Forelimb muscle (tissue), 1 donor: ENCODE measurements around the gene ITGAE. TPM values are rescaled to one million over a fixed set of nuclear protein-coding genes. Genes with fewer than 3 reads are reported as not detected.

Experiments used
- DNase-seq: peaks from one replicate; pipeline ENCODE4 v3.0.0-alpha.2; 2013; ENCODE audit warnings: low read depth
- polyA plus RNA-seq: library from polyadenylated mRNA; unstranded; fragments of 120-200 nt; gene quantifications from one replicate; pipeline ENCODE4 v1.2.1, GENCODE V29; 2013; ENCODE audit not compliant: insufficient read length

Gene ITGAE
- polyA plus RNA-seq, 1 donor: 32.7 TPM

- no peak for DNase-seq
These were observed 105.8 kb downstream of the ITGAE start for GRCh38 chr17:3695129-3695722.

- no peak for DNase-seq
These were observed 107.2 kb downstream of the ITGAE start for GRCh38 chr17:3693829-3694231.

- no peak for DNase-seq
These were observed 107.8 kb downstream of the ITGAE start for GRCh38 chr17:3693141-3693540.

- no peak for DNase-seq
These were observed 108.6 kb downstream of the ITGAE start for GRCh38 chr17:3692346-3692745.

GRCh38 chr17:3691617-3692067, 109.3 kb downstream of the ITGAE start:
- DNase-seq: no peak

GRCh38 chr17:3690094-3690715, 110.8 kb downstream of the ITGAE start:
- no peak for DNase-seq

- no peak for DNase-seq
These were observed 111.5 kb downstream of the ITGAE start for GRCh38 chr17:3689262-3690093.

GRCh38 chr17:3688852-3689261, 112.1 kb downstream of the ITGAE start:
- DNase-seq: no peak

GRCh38 chr17:3688027-3688553, 112.9 kb downstream of the ITGAE start:
- no peak for DNase-seq

GRCh38 chr17:3685174-3685573, 115.8 kb downstream of the ITGAE start:
- DNase-seq: no peak

GRCh38 chr17:3683054-3683511, 117.9 kb downstream of the ITGAE start:
- no peak for DNase-seq

GRCh38 chr17:3682033-3682432, 119.0 kb downstream of the ITGAE start:
- DNase-seq: no peak

- DNase-seq: no peak
These were observed 119.4 kb downstream of the ITGAE start for GRCh38 chr17:3681565-3681964.

GRCh38 chr17:3681057-3681456, 119.9 kb downstream of the ITGAE start:
- DNase-seq: no peak

- DNase-seq: no peak
These were observed 121.4 kb downstream of the ITGAE start for GRCh38 chr17:3679531-3680126.

- DNase-seq: no peak
These were observed 122.0 kb downstream of the ITGAE start for GRCh38 chr17:3678821-3679530.

GRCh38 chr17:3678095-3678820, 122.7 kb downstream of the ITGAE start:
- no peak for DNase-seq

- DNase-seq: no peak
These were observed 125.1 kb downstream of the ITGAE start for GRCh38 chr17:3675886-3676285.

- no peak for DNase-seq
These were observed 128.4 kb downstream of the ITGAE start for GRCh38 chr17:3672571-3672970.

GRCh38 chr17:3669548-3669947, 131.4 kb downstream of the ITGAE start:
- DNase-seq: no peak

- no peak for DNase-seq
These were observed 132.0 kb downstream of the ITGAE start for GRCh38 chr17:3669085-3669347.
